Measurements from ENCODE around the gene PIP4K2A. TPM values are rescaled to one million over a fixed set of nuclear protein-coding genes. Genes with fewer than 3 reads are reported as not detected.

The PIP4K2A gene
- total and polyA plus RNA-seq, 2 of the 13 experiments (the other 11 are each of a cell fraction or from before 2014, with no cell fraction given), result 9.1 to 22.6 TPM

GRCh38 chr10:22719406-22720042, 5.1 kb upstream of the PIP4K2A start:
- Histone ChIP-seq H4K20me1 (ENCODE audit: insufficient read depth, low read length) (no peaks in the 10 kb centered on the region), H3K4me1 (ENCODE audit: insufficient read depth, low read length) (peaks cover 22% of the 10 kb centered on the region), H2AFZ (ENCODE audit: low read length) (no peak overlapping the region), H3K4me3 (replicated peaks in 1 of 3; ENCODE audit: insufficient read depth in 1 of 3, low read depth in 2 of 3, low read length in 3 of 3) (no peak overlapping the region), H3K27ac (ENCODE audit: extremely low read length, insufficient read depth, low read length) (no peak overlapping the region), H3K36me3 (replicated peaks in 1 of 2; ENCODE audit: control insufficient read depth in 1 of 2, insufficient read depth in 2 of 2, low read length in 2 of 2) (no peaks in the 10 kb centered on the region), H3K27me3 (ENCODE audit: control insufficient read depth in 1 of 2, insufficient read depth in 2 of 2, low read length in 2 of 2) (peaks cover 1 to 3% of the 10 kb centered on the region in 2 experiments; a peak in 3 of 5 replicates), H3K79me2 (ENCODE audit: insufficient read depth, low read length) (no peaks in the 10 kb centered on the region), H3K4me2 (ENCODE audit: low read depth, low read length) (no peak overlapping the region), H3K9ac (ENCODE audit: insufficient read depth, low read depth, low read length) (no peak overlapping the region), H3K9me3 (ENCODE audit: low read length) (no peaks in the 10 kb centered on the region)
- ChIA-PET CTCF (ENCODE audit: low intra/inter-chr PET ratio, low total read pairs) (no interaction called here), POLR2A (no interaction called here)
- intact Hi-C loops (cut with micrococcal nuclease; ENCODE audit: unreplicated experiment) (loop anchor here (10.0 kb wide), 1 partner anchor 55 kb away; no protein-coding TSS in a partner anchor), in situ Hi-C loops (cut with HindIII; ENCODE audit: extremely low pct_ligation_motif_present, low pct_unique_long_range_greater_than_20kb) (loop anchor here (10.0 to 25.0 kb wide), 2 partner anchors 115 to 407 kb away; partner anchors contain the start of genes BMI1 and COMMD3)
- no peak for FAIRE-seq
- ATAC-seq, result no peak
- no peak for DNase-seq (ENCODE audit: low spot score)
- WGBS (ENCODE audit: low lambda C conversion rate), result 73% methylated on average over 3 of the region's 3 CpGs
- no TSS peak for BruUV-seq (replicated peaks)
- TF ChIP-seq ZNF781 (CRISPR knock-in tag; IDR thresholded peaks at IDR 0.05; ENCODE audit: borderline replicate concordance, not compliant biosample characterization) (no peak), RFX5 (IDR thresholded peaks at IDR 0.05; ENCODE audit: low read depth, low read length) (no peak)
- TF ChIP-seq, protein P1, sequence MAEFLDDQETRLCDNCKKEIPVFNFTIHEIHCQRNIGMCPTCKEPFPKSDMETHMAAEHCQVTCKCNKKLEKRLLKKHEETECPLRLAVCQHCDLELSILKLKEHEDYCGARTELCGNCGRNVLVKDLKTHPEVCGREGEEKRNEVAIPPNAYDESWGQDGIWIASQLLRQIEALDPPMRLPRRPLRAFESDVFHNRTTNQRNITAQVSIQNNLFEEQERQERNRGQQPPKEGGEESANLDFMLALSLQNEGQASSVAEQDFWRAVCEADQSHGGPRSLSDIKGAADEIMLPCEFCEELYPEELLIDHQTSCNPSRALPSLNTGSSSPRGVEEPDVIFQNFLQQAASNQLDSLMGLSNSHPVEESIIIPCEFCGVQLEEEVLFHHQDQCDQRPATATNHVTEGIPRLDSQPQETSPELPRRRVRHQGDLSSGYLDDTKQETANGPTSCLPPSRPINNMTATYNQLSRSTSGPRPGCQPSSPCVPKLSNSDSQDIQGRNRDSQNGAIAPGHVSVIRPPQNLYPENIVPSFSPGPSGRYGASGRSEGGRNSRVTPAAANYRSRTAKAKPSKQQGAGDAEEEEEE (CRISPR knock-in tag; IDR thresholded peaks at IDR 0.05; ENCODE audit: borderline replicate concordance), result no peak
- TF ChIP-seq, protein P2, sequence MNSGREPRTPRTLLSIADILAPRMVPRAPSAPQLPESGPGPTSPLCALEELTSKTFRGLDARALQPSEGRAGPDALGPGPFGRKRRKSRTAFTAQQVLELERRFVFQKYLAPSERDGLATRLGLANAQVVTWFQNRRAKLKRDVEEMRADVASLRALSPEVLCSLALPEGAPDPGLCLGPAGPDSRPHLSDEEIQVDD (CRISPR knock-in tag; IDR thresholded peaks at IDR 0.05; ENCODE audit: borderline replicate concordance), result no peak
- TF ChIP-seq, protein P3, sequence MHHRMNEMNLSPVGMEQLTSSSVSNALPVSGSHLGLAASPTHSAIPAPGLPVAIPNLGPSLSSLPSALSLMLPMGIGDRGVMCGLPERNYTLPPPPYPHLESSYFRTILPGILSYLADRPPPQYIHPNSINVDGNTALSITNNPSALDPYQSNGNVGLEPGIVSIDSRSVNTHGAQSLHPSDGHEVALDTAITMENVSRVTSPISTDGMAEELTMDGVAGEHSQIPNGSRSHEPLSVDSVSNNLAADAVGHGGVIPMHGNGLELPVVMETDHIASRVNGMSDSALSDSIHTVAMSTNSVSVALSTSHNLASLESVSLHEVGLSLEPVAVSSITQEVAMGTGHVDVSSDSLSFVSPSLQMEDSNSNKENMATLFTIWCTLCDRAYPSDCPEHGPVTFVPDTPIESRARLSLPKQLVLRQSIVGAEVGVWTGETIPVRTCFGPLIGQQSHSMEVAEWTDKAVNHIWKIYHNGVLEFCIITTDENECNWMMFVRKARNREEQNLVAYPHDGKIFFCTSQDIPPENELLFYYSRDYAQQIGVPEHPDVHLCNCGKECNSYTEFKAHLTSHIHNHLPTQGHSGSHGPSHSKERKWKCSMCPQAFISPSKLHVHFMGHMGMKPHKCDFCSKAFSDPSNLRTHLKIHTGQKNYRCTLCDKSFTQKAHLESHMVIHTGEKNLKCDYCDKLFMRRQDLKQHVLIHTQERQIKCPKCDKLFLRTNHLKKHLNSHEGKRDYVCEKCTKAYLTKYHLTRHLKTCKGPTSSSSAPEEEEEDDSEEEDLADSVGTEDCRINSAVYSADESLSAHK (CRISPR knock-in tag; IDR thresholded peaks at IDR 0.05; ENCODE audit: borderline replicate concordance), result no peak
